Neural cell (in vitro differentiated cells): Measurements from ENCODE around the gene SGCD. TPM values are rescaled to one million over a fixed set of nuclear protein-coding genes. Genes with fewer than 3 reads are reported as not detected.

ENCODE experiments used
- H2AFZ ChIP-seq: fragments of 200-600, 300-800 bp; sonication (generic), shearing (Covaris generic); 2 replicates; pipeline ENCODE4 v1.6.0; 2014; ENCODE audit warnings: low read depth, mild to moderate bottlenecking, antibody characterized with exemption, low read length, moderate library complexity
- H3F3A ChIP-seq: fragments of 200-600 bp; shearing (Covaris generic); 2 replicates; pipeline ENCODE4 v1.6.1; 2016; ENCODE audit warnings: mild to moderate bottlenecking, moderate library complexity, mixed read lengths, antibody characterized with exemption, low read length; ENCODE audit not compliant: insufficient read depth, poor library complexity, severe bottlenecking
- H3K27ac ChIP-seq: fragments of 200-600, 300-800 bp; sonication (generic), shearing (Covaris generic); 2 replicates; pipeline ENCODE4 v1.5.1; 2014; ENCODE audit warnings: mild to moderate bottlenecking, low read length, moderate library complexity
- H3K27me3 ChIP-seq: fragments of 300-800, 200-600 bp; sonication (generic), shearing (Covaris generic); 2 replicates; pipeline ENCODE4 v1.6.0; 2014; ENCODE audit warnings: mild to moderate bottlenecking, low read depth, low read length, moderate library complexity; ENCODE audit not compliant: insufficient read depth
- H3K36me3 ChIP-seq: fragments of 300-800, 200-600 bp; sonication (generic), shearing (Covaris generic); 2 replicates; pipeline ENCODE4 v1.5.1; 2014; ENCODE audit warnings: mild to moderate bottlenecking, antibody characterized with exemption, low read length, moderate library complexity; ENCODE audit not compliant: insufficient read depth
- H3K4me2 ChIP-seq: fragments of 300-800, 200-600 bp; sonication (generic), shearing (Covaris generic); 2 replicates; pipeline ENCODE4 v1.6.0; 2014; ENCODE audit warnings: mild to moderate bottlenecking, low read length
- H3K4me3 ChIP-seq: fragments of 300-800, 200-600 bp; sonication (generic), shearing (Covaris generic); 2 replicates; pipeline ENCODE4 v1.5.1; 2014; ENCODE audit warnings: mild to moderate bottlenecking, low read length, moderate library complexity
- H3K79me2 ChIP-seq: fragments of 200-600 bp; shearing (Covaris generic); replicated peaks from 2 replicates; pipeline ENCODE4 v1.6.0; 2014; ENCODE audit warnings: mild to moderate bottlenecking, low read length, moderate library complexity; ENCODE audit not compliant: insufficient read depth
- H3K9ac ChIP-seq: fragments of 300-800, 200-600 bp; sonication (generic), shearing (Covaris generic); 2 replicates; pipeline ENCODE4 v1.6.1; 2016; ENCODE audit warnings: mild to moderate bottlenecking, low read length, mixed read lengths
- H3K9me2 ChIP-seq: fragments of 200-600 bp; shearing (Covaris generic); 2 replicates; pipeline ENCODE4 v1.6.1; 2016; ENCODE audit warnings: mild to moderate bottlenecking, low read length, mixed read lengths; ENCODE audit not compliant: insufficient read depth
- H3K9me3 ChIP-seq: fragments of 200-600, 300-800 bp; sonication (generic), shearing (Covaris generic); 2 replicates; pipeline ENCODE4 v1.6.1; 2016; ENCODE audit warnings: mild to moderate bottlenecking, mixed run types, low read length, moderate library complexity, mixed read lengths
- H4K20me1 ChIP-seq: fragments of 200-600 bp; shearing (Covaris generic); 2 replicates; pipeline ENCODE4 v1.6.1; 2016; ENCODE audit warnings: mild to moderate bottlenecking, mixed run types; ENCODE audit not compliant: insufficient read depth
- CTCF ChIP-seq: fragments of 450-650 bp; IDR thresholded peaks from 2 replicates; pipeline ENCODE4 v1.5.1; 2014; ENCODE audit warnings: antibody characterized with exemption, mild to moderate bottlenecking, moderate library complexity; ENCODE audit not compliant: poor library complexity, severe bottlenecking
- EP300 ChIP-seq: fragments of 450-650 bp; conservative IDR thresholded peaks from 2 replicates; pipeline ENCODE4 v1.6.1; 2014; ENCODE audit warnings: antibody characterized with exemption, mild to moderate bottlenecking, moderate library complexity; ENCODE audit not compliant: poor library complexity, severe bottlenecking
- EZH2 ChIP-seq: fragments of 200-600, 300-800 bp; shearing (Covaris generic), sonication (generic); IDR thresholded peaks from 2 replicates; pipeline ENCODE4 v1.6.1; 2014; ENCODE audit warnings: antibody characterized with exemption, low read length, borderline replicate concordance, mild to moderate bottlenecking; ENCODE audit not compliant: insufficient read depth, poor library complexity, severe bottlenecking
- MXI1 ChIP-seq: fragments of 450-650 bp; conservative IDR thresholded peaks from 2 replicates; pipeline ENCODE4 v1.6.1; 2014; ENCODE audit warnings: antibody characterized with exemption, mild to moderate bottlenecking; ENCODE audit not compliant: poor library complexity, severe bottlenecking
- POLR2AphosphoS5 ChIP-seq: IDR thresholded peaks from 2 replicates; pipeline ENCODE4 v1.6.1; 2012
- RAD21 ChIP-seq: fragments of 450-650 bp; conservative IDR thresholded peaks from 2 replicates; pipeline ENCODE4 v1.6.1; 2014; ENCODE audit warnings: antibody characterized with exemption, mild to moderate bottlenecking, moderate library complexity
- REST ChIP-seq: IDR thresholded peaks from 2 replicates; pipeline ENCODE4 v1.6.1; 2012; ENCODE audit warnings: borderline replicate concordance
- SMC3 ChIP-seq: fragments of 450-650 bp; conservative IDR thresholded peaks from 2 replicates; pipeline ENCODE4 v1.6.1; 2014; ENCODE audit warnings: antibody characterized with exemption, mild to moderate bottlenecking, moderate library complexity; ENCODE audit not compliant: poor library complexity
- TAF1 ChIP-seq: IDR thresholded peaks from 2 replicates; pipeline ENCODE4 v1.6.1; 2012; ENCODE audit warnings: low read depth
- polyA plus RNA-seq: library from polyadenylated mRNA; depleted of rRNA; stranded (reverse); fragments of >200 nt; gene quantifications from 2 replicates; pipeline ENCODE4 v1.2.3, GENCODE V29; 2014

The SGCD gene
- polyA plus RNA-seq, 1 donor from 2014 or later: 3.4 TPM

GRCh38 chr5:156469636-156470035 lies 142.7 kb downstream of the SGCD start:
- Histone ChIP-seq H3K9me3 (no peaks in the 10 kb centered on the region), H3K4me3 (no peak overlapping the region), H3K9ac (no peak overlapping the region), H4K20me1 (no peaks in the 10 kb centered on the region), H3K79me2 (no peaks in the 10 kb centered on the region), H3K27me3 (no peaks in the 10 kb centered on the region), H2AFZ (no peak overlapping the region), H3K27ac (no peak overlapping the region), H3K36me3 (no peaks in the 10 kb centered on the region), H3F3A (no peaks in the 10 kb centered on the region), H3K9me2 (no peaks in the 10 kb centered on the region), H3K4me2 (no peak overlapping the region)
- TF ChIP-seq POLR2AphosphoS5 (peak; percentile 57), MXI1 (no peak), REST (no peak), EZH2 (no peak), EP300 (peak; percentile 83), SMC3 (no peak)

- no peak overlapping the region for H3K4me2 ChIP-seq
- H3K9me2 ChIP-seq: no peaks in the 10 kb centered on the region
- no peak overlapping the region for H3K9ac ChIP-seq
- H3K27me3 ChIP-seq: no peaks in the 10 kb centered on the region
- H3K79me2 ChIP-seq: no peaks in the 10 kb centered on the region
- H3K36me3 ChIP-seq: no peaks in the 10 kb centered on the region
- H4K20me1 ChIP-seq: no peaks in the 10 kb centered on the region
- TF ChIP-seq CTCF (no peak), EZH2 (no peak), REST (no peak), EP300 (no peak), SMC3 (no peak), TAF1 (no peak), POLR2AphosphoS5 (no peak), RAD21 (no peak), MXI1 (no peak)
- H3K27ac ChIP-seq: no peak overlapping the region
- no peaks in the 10 kb centered on the region for H3F3A ChIP-seq
- H3K4me3 ChIP-seq: no peak overlapping the region
- no peaks in the 10 kb centered on the region for H3K9me3 ChIP-seq
- H2AFZ ChIP-seq: no peak overlapping the region
Measured at GRCh38 chr5:156471893-156472292, 144.9 kb downstream of the SGCD start.
